Vagina (tissue), 2 donors: ENCODE measurements around the gene C2orf76. TPM values are rescaled to one million over a fixed set of nuclear protein-coding genes. Genes with fewer than 3 reads are reported as not detected.

Experiments
- DNase-seq, 2 donors: peaks; one replicate each; pipeline ENCODE4 v3.0.0-alpha.2; 2017; ENCODE audit errors: extremely low spot score in 2 of 2
- H3K27ac ChIP-seq: fragments of 200-600 bp; sonication (generic); one replicate; pipeline ENCODE4 v1.5.1; 2019
- H3K27me3 ChIP-seq: fragments of 200-600 bp; sonication (generic); one replicate; pipeline ENCODE4 v1.5.1; 2019
- H3K36me3 ChIP-seq, 2 donors: fragments of 200-600 bp; sonication (generic); one replicate each; pipeline ENCODE4 v1.5.1; 2017 to 2019
- H3K4me1 ChIP-seq: fragments of 200-600 bp; sonication (generic); one replicate; pipeline ENCODE4 v1.5.1; 2019
- H3K4me3 ChIP-seq, 2 donors: fragments of 200-600 bp; sonication (generic); 1 replicate in 1 of 2; 2 replicates in 1 of 2; pipeline ENCODE4 v1.5.1; 2016 to 2019
- H3K9me3 ChIP-seq: fragments of 200-600 bp; sonication (generic); one replicate; pipeline ENCODE4 v1.5.1; 2019
- CTCF ChIP-seq, 3 experiments: fragments of 450-650 bp in 2 of 3; fragments of 200-600 bp in 1 of 3; sonication (generic) in 1 of 3; IDR thresholded peaks; one replicate each; pipeline ENCODE4 v1.5.1; 2017 to 2019; ENCODE audit warnings: antibody characterized with exemption in 3 of 3, mild to moderate bottlenecking in 2 of 3, moderate library complexity in 2 of 3
- POLR2A ChIP-seq, 2 donors: fragments of 450-650 bp; IDR thresholded peaks; one replicate each; pipeline ENCODE4 v1.6.1; 2017; ENCODE audit warnings: antibody characterized with exemption in 2 of 2, mild to moderate bottlenecking in 2 of 2, moderate library complexity in 2 of 2
- POLR2AphosphoS5 ChIP-seq, 2 donors: sonication (generic); formaldehyde crosslinking; IDR thresholded peaks; one replicate each; pipeline ENCODE4 v1.9.0; 2017; ENCODE audit warnings: antibody characterized with exemption in 2 of 2, mild to moderate bottlenecking in 2 of 2, low read depth in 1 of 2; ENCODE audit not compliant: insufficient read depth in 1 of 2
- intact Hi-C: fragments of 100-400 bp; cut with DNase I; formaldehyde crosslinking; loops from one replicate; pipeline ENCODE4 v1.15.1; 2023
- total RNA-seq: library from RNA; depleted of rRNA; stranded (reverse); fragments of >200 nt; gene quantifications from one replicate; pipeline ENCODE4 v1.2.3, GENCODE V29; 2016

C2orf76 gene
- total RNA-seq, 1 donor from 2014 or later, result 3.7 TPM

GRCh38 chr2:119305497-119306195 is 61.0 kb downstream of the C2orf76 start:
- Histone ChIP-seq H3K4me1 (peaks cover 21% of the 10 kb centered on the region), H3K36me3 (no peaks in the 10 kb centered on the region), H3K27me3 (no peaks in the 10 kb centered on the region), H3K4me3 (peak overlapping the region in 1 of 2 donors; percentile 25), H3K27ac (peak overlapping the region; percentile 68), H3K9me3 (no peaks in the 10 kb centered on the region)
- no peak for DNase-seq
- no peak for TF ChIP-seq POLR2AphosphoS5 (IDR thresholded peaks at IDR 0.05; ENCODE audit: insufficient read depth in 1 of 2, low read depth in 1 of 2)
- no peak for TF ChIP-seq POLR2A (IDR thresholded peaks at IDR 0.05)
- no peak for TF ChIP-seq CTCF (IDR thresholded peaks at IDR 0.05)
- intact Hi-C loops, result no loop called here

GRCh38 chr2:119304847-119305246 is 61.8 kb downstream of the C2orf76 start:
- TF ChIP-seq POLR2AphosphoS5 (IDR thresholded peaks at IDR 0.05; ENCODE audit: insufficient read depth in 1 of 2, low read depth in 1 of 2), result no peak
- no peak for TF ChIP-seq CTCF (IDR thresholded peaks at IDR 0.05)
- Histone ChIP-seq H3K4me1 (peaks cover 21% of the 10 kb centered on the region), H3K27me3 (no peaks in the 10 kb centered on the region), H3K4me3 (no peak overlapping the region), H3K9me3 (no peaks in the 10 kb centered on the region), H3K27ac (no peak overlapping the region), H3K36me3 (no peaks in the 10 kb centered on the region)
- DNase-seq, result no peak
- intact Hi-C loops, result no loop called here

GRCh38 chr2:119301413-119301812 is 65.2 kb downstream of the C2orf76 start:
- no peak overlapping the region for H3K27ac ChIP-seq
- H3K27me3 ChIP-seq, result no peaks in the 10 kb centered on the region
- H3K9me3 ChIP-seq, result no peaks in the 10 kb centered on the region
- DNase-seq, result no peak
- no peaks in the 10 kb centered on the region for H3K36me3 ChIP-seq
- H3K4me3 ChIP-seq, result no peak overlapping the region
- peaks cover 10% of the 10 kb centered on the region for H3K4me1 ChIP-seq
- intact Hi-C loops, result no loop called here
- TF ChIP-seq POLR2AphosphoS5 (IDR thresholded peaks at IDR 0.05; ENCODE audit: insufficient read depth in 1 of 2, low read depth in 1 of 2) (no peak), POLR2A (IDR thresholded peaks at IDR 0.05) (no peak), CTCF (IDR thresholded peaks at IDR 0.05) (no peak)

- intact Hi-C loops, result loop anchor here (10.0 kb wide), 1 partner anchor 411 kb away; no protein-coding TSS in a partner anchor
- DNase-seq, result no peak
Observed at GRCh38 chr2:119295688-119296375, 70.8 kb downstream of the C2orf76 start.

More at GRCh38 chr2:119295688-119296375, 70.8 kb downstream of the C2orf76 start:
- TF ChIP-seq CTCF (IDR thresholded peaks at IDR 0.05), result no peak
- no peak for TF ChIP-seq POLR2A (IDR thresholded peaks at IDR 0.05)
- no peak for TF ChIP-seq POLR2AphosphoS5 (IDR thresholded peaks at IDR 0.05; ENCODE audit: insufficient read depth in 1 of 2, low read depth in 1 of 2)
- H3K9me3 ChIP-seq, result no peaks in the 10 kb centered on the region
- H3K36me3 ChIP-seq, result no peaks in the 10 kb centered on the region
- H3K27ac ChIP-seq, result no peak overlapping the region
- H3K4me1 ChIP-seq, result no peaks in the 10 kb centered on the region
- H3K4me3 ChIP-seq, result no peak overlapping the region
- no peaks in the 10 kb centered on the region for H3K27me3 ChIP-seq
